Measurements from ENCODE around the gene NTRK2.
"Not testable (repeated sequence)": the region's sequence is repeated elsewhere in the genome, so short reads cannot be mapped to it uniquely, and the experiment has no call there.

Gene NTRK2

GRCh38 chr9:84880835-84881234, 211.3 kb downstream of the NTRK2 start:
- Mint-ChIP-seq H3K9me3 (no peaks in the 10 kb centered on the region), H3K36me3 (no peaks in the 10 kb centered on the region), H3K4me1 (no peaks in the 10 kb centered on the region), H3K4me3 (no peak overlapping the region), H3K27ac (no peak overlapping the region), H3K27me3 (peaks cover 1% of the 10 kb centered on the region)
- ATAC-seq (ENCODE audit: low read depth) = no peak
- DNase-seq (ENCODE audit: low spot score in 2 of 2) = no peak

GRCh38 chr9:84886866-84887265, 217.3 kb downstream of the NTRK2 start:
- no peak for DNase-seq (ENCODE audit: low spot score in 2 of 2)
- Mint-ChIP-seq H3K4me1 (no peaks in the 10 kb centered on the region), H3K9me3 (no peaks in the 10 kb centered on the region), H3K27ac (no peak overlapping the region), H3K27me3 (no peaks in the 10 kb centered on the region), H3K4me3 (no peak overlapping the region), H3K36me3 (no peaks in the 10 kb centered on the region)
- ATAC-seq (ENCODE audit: low read depth) = no peak

GRCh38 chr9:84891924-84892323, 222.4 kb downstream of the NTRK2 start:
- H3K36me3 Mint-ChIP-seq = no peaks in the 10 kb centered on the region
- DNase-seq (ENCODE audit: low spot score in 2 of 2) = no peak
- no peaks in the 10 kb centered on the region for H3K9me3 Mint-ChIP-seq
- H3K4me3 Mint-ChIP-seq = no peak overlapping the region
- no peaks in the 10 kb centered on the region for H3K27me3 Mint-ChIP-seq
- no peak for ATAC-seq (ENCODE audit: low read depth)
- no peak overlapping the region for H3K27ac Mint-ChIP-seq
- no peaks in the 10 kb centered on the region for H3K4me1 Mint-ChIP-seq

GRCh38 chr9:84893419-84894128, 224.0 kb downstream of the NTRK2 start:
- no peaks in the 10 kb centered on the region for H3K9me3 Mint-ChIP-seq
- no peaks in the 10 kb centered on the region for H3K27me3 Mint-ChIP-seq
- no peak overlapping the region for H3K27ac Mint-ChIP-seq
- no peaks in the 10 kb centered on the region for H3K4me1 Mint-ChIP-seq
- ATAC-seq (ENCODE audit: low read depth) = no peak
- H3K4me3 Mint-ChIP-seq = no peak overlapping the region
- no peaks in the 10 kb centered on the region for H3K36me3 Mint-ChIP-seq
- no peak for DNase-seq (ENCODE audit: low spot score in 2 of 2)

- no peak for ATAC-seq (ENCODE audit: low read depth)
Measured at GRCh38 chr9:84894859-84895258, 225.3 kb downstream of the NTRK2 start.

GRCh38 chr9:84897362-84898094, 228.0 kb downstream of the NTRK2 start:
- no peak for DNase-seq (ENCODE audit: low spot score in 2 of 2)
- no peaks in the 10 kb centered on the region for H3K36me3 Mint-ChIP-seq
- H3K27ac Mint-ChIP-seq = no peak overlapping the region
- H3K4me3 Mint-ChIP-seq = no peak overlapping the region
- H3K9me3 Mint-ChIP-seq = no peaks in the 10 kb centered on the region
- no peaks in the 10 kb centered on the region for H3K4me1 Mint-ChIP-seq
- ATAC-seq (ENCODE audit: low read depth) = no peak
- H3K27me3 Mint-ChIP-seq = peaks cover 2% of the 10 kb centered on the region

More at GRCh38 chr9:84894859-84895258, 225.3 kb downstream of the NTRK2 start:
- no peaks in the 10 kb centered on the region for H3K4me1 Mint-ChIP-seq
- no peaks in the 10 kb centered on the region for H3K9me3 Mint-ChIP-seq
- H3K4me3 Mint-ChIP-seq = no peak overlapping the region
- no peaks in the 10 kb centered on the region for H3K27me3 Mint-ChIP-seq
- H3K36me3 Mint-ChIP-seq = no peaks in the 10 kb centered on the region
- DNase-seq (ENCODE audit: low spot score in 2 of 2) = no peak
- H3K27ac Mint-ChIP-seq = no peak overlapping the region

GRCh38 chr9:84898188-84898587, 228.7 kb downstream of the NTRK2 start:
- H3K36me3 Mint-ChIP-seq = no peaks in the 10 kb centered on the region
- DNase-seq (ENCODE audit: low spot score in 2 of 2) (no peak), ATAC-seq (ENCODE audit: low read depth) (no peak)
- H3K27ac Mint-ChIP-seq = no peak overlapping the region
- H3K27me3 Mint-ChIP-seq = peaks cover 2% of the 10 kb centered on the region
- H3K4me1 Mint-ChIP-seq = no peaks in the 10 kb centered on the region
- no peaks in the 10 kb centered on the region for H3K9me3 Mint-ChIP-seq
- H3K4me3 Mint-ChIP-seq = no peak overlapping the region

- H3K27me3 Mint-ChIP-seq; H3K36me3 Mint-ChIP-seq; H3K27ac Mint-ChIP-seq; DNase-seq (ENCODE audit: low spot score in 2 of 2); H3K4me3 Mint-ChIP-seq; ATAC-seq (ENCODE audit: low read depth); H3K4me1 Mint-ChIP-seq; H3K9me3 Mint-ChIP-seq: not testable (repeated sequence)
Measured at GRCh38 chr9:84898618-84899017, 229.1 kb downstream of the NTRK2 start.

GRCh38 chr9:84899326-84899725, 229.8 kb downstream of the NTRK2 start:
- H3K9me3 Mint-ChIP-seq = no peaks in the 10 kb centered on the region
- ATAC-seq (ENCODE audit: low read depth) = no peak
- DNase-seq (ENCODE audit: low spot score in 2 of 2) = no peak
- peaks cover 2% of the 10 kb centered on the region for H3K27me3 Mint-ChIP-seq
- no peaks in the 10 kb centered on the region for H3K36me3 Mint-ChIP-seq
- H3K4me3 Mint-ChIP-seq = no peak overlapping the region
- H3K4me1 Mint-ChIP-seq = no peaks in the 10 kb centered on the region
- H3K27ac Mint-ChIP-seq = no peak overlapping the region

- peaks cover 2% of the 10 kb centered on the region for H3K27me3 Mint-ChIP-seq
- H3K4me3 Mint-ChIP-seq = no peak overlapping the region
- H3K36me3 Mint-ChIP-seq = no peaks in the 10 kb centered on the region
Measured at GRCh38 chr9:84900421-84900820, 230.9 kb downstream of the NTRK2 start.

GRCh38 chr9:84903963-84904362, 234.4 kb downstream of the NTRK2 start:
- no peak for DNase-seq (ENCODE audit: low spot score in 2 of 2)
- ATAC-seq (ENCODE audit: low read depth) = no peak
- Mint-ChIP-seq H3K9me3 (no peaks in the 10 kb centered on the region), H3K36me3 (no peaks in the 10 kb centered on the region), H3K4me3 (no peak overlapping the region), H3K27me3 (peaks cover 2% of the 10 kb centered on the region), H3K27ac (no peak overlapping the region), H3K4me1 (no peaks in the 10 kb centered on the region)

More at GRCh38 chr9:84900421-84900820, 230.9 kb downstream of the NTRK2 start:
- DNase-seq (ENCODE audit: low spot score in 2 of 2) (no peak), ATAC-seq (ENCODE audit: low read depth) (no peak)
- no peaks in the 10 kb centered on the region for H3K4me1 Mint-ChIP-seq
- no peaks in the 10 kb centered on the region for H3K9me3 Mint-ChIP-seq
- no peak overlapping the region for H3K27ac Mint-ChIP-seq

- no peak for ATAC-seq (ENCODE audit: low read depth)
- H3K4me3 Mint-ChIP-seq = no peak overlapping the region
- H3K27ac Mint-ChIP-seq = no peak overlapping the region
- peaks cover 2% of the 10 kb centered on the region for H3K9me3 Mint-ChIP-seq
- no peak for DNase-seq (ENCODE audit: low spot score in 2 of 2)
- no peaks in the 10 kb centered on the region for H3K4me1 Mint-ChIP-seq
- no peaks in the 10 kb centered on the region for H3K36me3 Mint-ChIP-seq
- peaks cover 5% of the 10 kb centered on the region for H3K27me3 Mint-ChIP-seq
Measured at GRCh38 chr9:84916769-84917168, 247.2 kb downstream of the NTRK2 start.

- H3K9me3 Mint-ChIP-seq = peaks cover 1% of the 10 kb centered on the region
- DNase-seq (ENCODE audit: low spot score in 2 of 2) (no peak), ATAC-seq (ENCODE audit: low read depth) (no peak)
- H3K27me3 Mint-ChIP-seq = peaks cover 5% of the 10 kb centered on the region
- no peak overlapping the region for H3K27ac Mint-ChIP-seq
- H3K4me1 Mint-ChIP-seq = no peaks in the 10 kb centered on the region
- no peaks in the 10 kb centered on the region for H3K36me3 Mint-ChIP-seq
- no peak overlapping the region for H3K4me3 Mint-ChIP-seq
Measured at GRCh38 chr9:84917366-84918070, 248.0 kb downstream of the NTRK2 start.

GRCh38 chr9:84919440-84919839, 249.9 kb downstream of the NTRK2 start:
- Mint-ChIP-seq H3K27me3 (peaks cover 5% of the 10 kb centered on the region), H3K9me3 (peaks cover 2% of the 10 kb centered on the region), H3K36me3 (no peaks in the 10 kb centered on the region), H3K4me3 (no peak overlapping the region), H3K27ac (no peak overlapping the region), H3K4me1 (no peaks in the 10 kb centered on the region)
- no peak for DNase-seq (ENCODE audit: low spot score in 2 of 2)
- ATAC-seq (ENCODE audit: low read depth) = no peak
